Colonic mucosa (tissue), 4 donors: ENCODE results near the gene ENKD1. TPM values are rescaled to one million over a fixed set of nuclear protein-coding genes. Genes with fewer than 3 reads are reported as not detected.

Experiments
- DNase-seq: peaks from one replicate; pipeline ENCODE4 v3.0.0-alpha.2; 2020
- H3K27ac ChIP-seq: fragments of 200-600 bp; one replicate; pipeline ENCODE4 v1.8.0; 2021
- H3K27me3 ChIP-seq: fragments of 200-600 bp; one replicate; pipeline ENCODE4 v1.8.0; 2021
- H3K36me3 ChIP-seq: fragments of 200-600 bp; one replicate; pipeline ENCODE4 v1.8.0; 2021
- H3K4me1 ChIP-seq: fragments of 200-600 bp; one replicate; pipeline ENCODE4 v1.8.0; 2021; ENCODE audit warnings: mild to moderate bottlenecking
- H3K4me3 ChIP-seq: fragments of 200-600 bp; one replicate; pipeline ENCODE4 v1.8.0; 2021
- H3K9ac ChIP-seq, 2 donors: one replicate each; pipeline ENCODE4 v1.7.0; 2013; ENCODE audit warnings: control low read depth in 2 of 2, low read depth in 2 of 2, low read length in 2 of 2
- H3K9me3 ChIP-seq: fragments of 200-600 bp; one replicate; pipeline ENCODE4 v1.8.0; 2021
- CTCF ChIP-seq: fragments of 200-600 bp; IDR thresholded peaks from one replicate; pipeline ENCODE4 v1.8.0; 2022; ENCODE audit warnings: antibody characterized with exemption, mild to moderate bottlenecking
- intact Hi-C: fragments of 100-400 bp; cut with DNase I; formaldehyde crosslinking; loops from one replicate; pipeline ENCODE4 v1.14.1; 2022
- total RNA-seq, 2 donors: library from RNA; stranded (reverse); fragmentation: NEBNext Ultra II Directional in 1 of 2; extraction: Animal tissue kit (Norgen Biotek cat#: 25700) in 1 of 2; gene quantifications; one replicate each; pipeline ENCODE4 v1.2.1, GENCODE V29; 2021
- donor health status: healthy.
- donor health status: DM: no; HTN: no; CAD: no.
- donor health status: DM: no; HTN: no; CAD: no.

Gene ENKD1
- total RNA-seq, 2 donors from 2014 or later = 9.1 to 13.0 TPM

- Histone ChIP-seq H3K4me3 (no peak overlapping the region), H3K27ac (no peak overlapping the region), H3K27me3 (peaks cover 61% of the 10 kb centered on the region), H3K36me3 (no peaks in the 10 kb centered on the region), H3K4me1 (no peaks in the 10 kb centered on the region), H3K9me3 (no peaks in the 10 kb centered on the region), H3K9ac (no peak overlapping the region)
- intact Hi-C loops = loop anchor here (10.0 kb wide), 1 partner anchor 106 kb away; no protein-coding TSS in a partner anchor
- no peak for TF ChIP-seq CTCF
- DNase-seq = no peak
Measured at GRCh38 chr16:67651039-67651438, 15.5 kb downstream of the ENKD1 start.

- Histone ChIP-seq H3K27me3 (peaks cover 67% of the 10 kb centered on the region), H3K27ac (no peak overlapping the region), H3K9me3 (no peaks in the 10 kb centered on the region), H3K4me3 (no peak overlapping the region), H3K9ac (no peak overlapping the region), H3K4me1 (no peaks in the 10 kb centered on the region), H3K36me3 (no peaks in the 10 kb centered on the region)
- intact Hi-C loops = loop anchor here (10.0 kb wide), 1 partner anchor 105 kb away; no protein-coding TSS in a partner anchor
- TF ChIP-seq CTCF = no peak
- no peak for DNase-seq
Measured at GRCh38 chr16:67650023-67650422, 16.5 kb downstream of the ENKD1 start.

DNA sequence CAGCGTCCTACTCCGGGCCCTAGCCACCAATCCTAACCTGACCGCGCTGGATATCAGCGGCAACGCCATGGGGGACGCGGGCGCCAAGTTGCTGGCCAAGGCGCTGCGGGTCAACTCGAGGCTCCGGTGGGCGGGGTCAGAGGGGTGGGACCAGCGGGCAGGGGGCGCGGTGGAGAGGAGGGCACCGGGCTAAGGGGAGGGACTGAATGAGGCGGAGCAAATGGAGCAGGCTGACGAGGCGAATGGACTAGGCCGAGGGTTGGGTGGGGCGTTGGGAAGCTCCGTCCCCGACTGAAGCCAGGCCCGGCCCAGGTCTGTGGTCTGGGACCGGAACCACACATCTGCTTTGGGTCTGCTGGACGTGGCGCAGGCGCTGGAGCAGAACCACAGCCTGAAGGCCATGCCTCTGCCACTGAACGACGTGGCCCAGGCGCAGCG is 17.0 kb downstream of the ENKD1 start:
- no peaks in the 10 kb centered on the region for H3K9me3 ChIP-seq
- no peaks in the 10 kb centered on the region for H3K36me3 ChIP-seq
- H3K27me3 ChIP-seq = peaks cover 67% of the 10 kb centered on the region
- no peak overlapping the region for H3K4me3 ChIP-seq
- H3K9ac ChIP-seq = no peak overlapping the region
- no peak for DNase-seq
- no peak overlapping the region for H3K27ac ChIP-seq
- intact Hi-C loops = loop anchor here (5.0 kb wide), 1 partner anchor 77 kb away; no protein-coding TSS in a partner anchor
- TF ChIP-seq CTCF = no peak
- H3K4me1 ChIP-seq = no peaks in the 10 kb centered on the region

DNA sequence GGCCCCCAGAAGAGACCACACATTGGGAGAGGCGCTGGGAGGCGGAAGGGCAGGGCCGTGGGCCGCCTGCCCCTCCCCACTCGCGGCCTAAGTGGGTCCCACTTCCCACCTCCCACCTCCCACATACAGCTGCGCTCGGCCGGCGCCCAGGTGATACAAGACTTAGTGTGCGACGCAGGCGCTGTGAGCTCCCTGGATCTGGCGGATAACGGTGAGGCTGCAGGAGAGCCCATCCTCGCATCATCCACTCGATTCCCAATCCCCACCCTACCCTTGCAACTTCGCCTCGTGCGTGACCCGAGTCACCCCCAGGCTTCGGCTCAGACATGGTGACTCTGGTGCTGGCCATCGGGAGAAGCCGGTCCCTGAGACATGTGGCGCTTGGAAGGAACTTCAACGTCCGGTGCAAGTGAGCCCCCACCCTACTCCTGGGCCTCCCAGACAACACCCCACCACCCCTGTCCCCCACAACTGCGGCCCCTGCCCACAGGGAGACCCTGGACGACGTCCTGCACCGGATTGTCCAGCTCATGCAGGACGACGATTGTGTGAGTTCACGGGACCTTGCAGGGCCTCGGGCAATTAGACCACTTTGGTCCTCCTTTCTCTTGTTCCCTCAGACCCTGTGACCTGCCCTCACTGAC is 17.7 kb downstream of the ENKD1 start:
- no peak for TF ChIP-seq CTCF
- Histone ChIP-seq H3K4me3 (no peak overlapping the region), H3K9me3 (no peaks in the 10 kb centered on the region), H3K4me1 (no peaks in the 10 kb centered on the region), H3K9ac (no peak overlapping the region), H3K27ac (no peak overlapping the region), H3K27me3 (peaks cover 61% of the 10 kb centered on the region), H3K36me3 (no peaks in the 10 kb centered on the region)
- intact Hi-C loops = loop anchor here (5.0 kb wide), 1 partner anchor 77 kb away; no protein-coding TSS in a partner anchor
- DNase-seq = no peak

DNA sequence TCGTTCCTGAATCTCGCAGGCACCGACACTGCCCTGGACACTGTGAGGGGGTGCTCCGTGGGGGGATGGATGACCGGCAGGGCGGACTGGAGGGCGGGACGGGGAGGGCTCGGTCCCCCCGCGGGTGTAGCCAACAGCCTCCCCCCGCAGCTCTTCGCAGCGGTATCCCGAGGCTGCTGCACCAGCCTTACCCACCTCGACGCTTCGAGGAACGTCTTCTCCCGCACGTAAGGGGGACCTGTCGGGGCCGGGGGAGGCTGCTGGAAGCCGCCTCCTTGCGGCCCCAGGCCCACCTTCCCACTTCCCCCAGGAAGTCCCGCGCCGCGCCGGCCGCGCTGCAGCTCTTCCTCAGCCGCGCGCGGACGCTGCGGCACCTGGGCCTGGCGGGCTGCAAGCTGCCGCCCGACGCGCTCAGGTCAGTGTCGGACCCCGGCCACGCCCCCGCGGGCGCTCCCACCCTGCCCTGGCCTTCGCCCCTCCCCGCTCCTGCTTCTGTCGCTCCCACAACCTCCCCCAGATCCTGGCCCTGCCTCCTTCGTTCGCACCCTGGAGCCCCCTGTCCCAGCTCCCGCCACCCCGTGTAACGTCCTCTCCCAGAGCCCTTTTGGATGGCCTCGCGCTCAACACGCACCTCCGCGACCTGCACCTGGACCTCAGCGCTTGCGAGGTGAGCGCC is 18.3 kb downstream of the ENKD1 start:
- intact Hi-C loops = loop anchor here (5.0 kb wide), 1 partner anchor 76 kb away; no protein-coding TSS in a partner anchor
- peaks cover 54% of the 10 kb centered on the region for H3K27me3 ChIP-seq
- TF ChIP-seq CTCF = no peak
- H3K36me3 ChIP-seq = no peaks in the 10 kb centered on the region
- no peak overlapping the region for H3K27ac ChIP-seq
- no peak overlapping the region for H3K4me3 ChIP-seq
- DNase-seq = no peak
- H3K9me3 ChIP-seq = no peaks in the 10 kb centered on the region
- no peak overlapping the region for H3K9ac ChIP-seq
- no peaks in the 10 kb centered on the region for H3K4me1 ChIP-seq
